IMR-90 (cell line): ENCODE results near the gene NEDD4L. TPM values are rescaled to one million over a fixed set of nuclear protein-coding genes. Genes with fewer than 3 reads are reported as not detected.

Experiments used
- ATAC-seq: fragments of 200-7000 bp; cut with Tn5 transposase; 2 replicates; pipeline ENCODE4 v1.9.1; 2020; ENCODE audit warnings: low read depth, mild to moderate bottlenecking, moderate library complexity
- BruUV-seq: library from RNA; stranded (reverse); fragments of 400-500 nt; replicated peaks from 2 replicates; lab custom pipeline; 2021; lab: Mats Ljungman, UMichigan
- CTCF ChIA-PET: fragments of 300-600 bp; formaldehyde crosslinking; extraction: SDS; loops from one replicate; lab custom pipeline; 2021; ENCODE audit warnings: antibody characterized with exemption; lab: Yijun Ruan, JAX
- POLR2A ChIA-PET: fragments of 300-600 bp; sonication (Branson Sonifier 250); formaldehyde crosslinking; loops from one replicate; lab custom pipeline; 2022; ENCODE audit warnings: antibody characterized with exemption; ENCODE audit not compliant: unreplicated experiment; lab: Charles Lee
- DNase-seq: peaks from one replicate; pipeline ENCODE4 v3.0.0; 2013
- H2AFZ ChIP-seq: replicated peaks from 2 replicates; pipeline ENCODE3; 2013; ENCODE audit warnings: low read length, mild to moderate bottlenecking; ENCODE audit not compliant: poor library complexity
- H2AK5ac ChIP-seq: 2 replicates; pipeline ENCODE4 v1.6.1; 2013; ENCODE audit warnings: low read depth, low read length, inconsistent platforms
- H2AK9ac ChIP-seq: replicated peaks from 2 replicates; pipeline ENCODE3; 2013; ENCODE audit warnings: mild to moderate bottlenecking, low read depth, low read length, moderate library complexity; ENCODE audit not compliant: poor library complexity
- H2BK120ac ChIP-seq: 2 replicates; pipeline ENCODE4 v1.6.1; 2013; ENCODE audit warnings: low read depth, low read length, inconsistent platforms
- H2BK15ac ChIP-seq: 3 replicates; pipeline ENCODE4 v1.6.1; 2013; ENCODE audit warnings: low read depth, low read length, inconsistent platforms
- H2BK20ac ChIP-seq: 2 replicates; pipeline ENCODE4 v1.6.1; 2013; ENCODE audit warnings: low read depth, mild to moderate bottlenecking, inconsistent platforms, low read length, moderate library complexity
- H2BK5ac ChIP-seq: 2 replicates; pipeline ENCODE4 v1.6.1; 2013; ENCODE audit warnings: mild to moderate bottlenecking, low read depth, low read length, inconsistent platforms; ENCODE audit not compliant: poor library complexity, severe bottlenecking
- H3K14ac ChIP-seq: replicated peaks from 2 replicates; pipeline ENCODE4 v1.6.1; 2013; ENCODE audit warnings: low read depth, low read length, inconsistent platforms
- H3K18ac ChIP-seq: 2 replicates; pipeline ENCODE4 v1.6.1; 2013; ENCODE audit warnings: low read depth, low read length, control low read depth
- H3K23ac ChIP-seq: 2 replicates; pipeline ENCODE4 v1.6.1; 2013; ENCODE audit warnings: low read depth, low read length, inconsistent platforms
- H3K27ac ChIP-seq: 2 replicates; pipeline ENCODE4 v1.5.1; 2013; ENCODE audit warnings: mild to moderate bottlenecking, control low read depth, low read length; ENCODE audit not compliant: insufficient read depth
- H3K27me3 ChIP-seq: 2 replicates; pipeline ENCODE4 v1.6.1; 2013; ENCODE audit warnings: low read length; ENCODE audit not compliant: control insufficient read depth, insufficient read depth
- H3K36me3 ChIP-seq: 2 replicates; pipeline ENCODE4 v1.6.1; 2013; ENCODE audit warnings: low read length, mixed read lengths; ENCODE audit not compliant: control insufficient read depth, insufficient read depth
- H3K4ac ChIP-seq: 2 replicates; pipeline ENCODE4 v1.6.1; 2013; ENCODE audit warnings: low read depth, low read length, inconsistent platforms
- H3K4me1 ChIP-seq: 2 replicates; pipeline ENCODE4 v1.6.1; 2013; ENCODE audit warnings: low read length, mixed read lengths; ENCODE audit not compliant: control insufficient read depth, insufficient read depth
- H3K4me2 ChIP-seq: 2 replicates; pipeline ENCODE4 v1.6.1; 2013; ENCODE audit warnings: low read depth, mild to moderate bottlenecking, control low read depth, low read length, moderate library complexity
- H3K4me3 ChIP-seq: 2 replicates; pipeline ENCODE4 v1.5.1; 2013; ENCODE audit warnings: low read depth, mild to moderate bottlenecking, control low read depth, low read length, moderate library complexity; ENCODE audit not compliant: insufficient read depth
- H3K56ac ChIP-seq: 2 replicates; pipeline ENCODE4 v1.6.1; 2013; ENCODE audit warnings: low read length, inconsistent platforms; ENCODE audit not compliant: insufficient read depth; ENCODE audit errors: extremely low read depth
- H3K79me1 ChIP-seq, 2 experiments: 2 replicates each; pipeline ENCODE4 v1.6.1; 2013; ENCODE audit warnings: low read length in 2 of 2, inconsistent platforms in 1 of 2, low read depth in 1 of 2
- H3K9ac ChIP-seq: 2 replicates; pipeline ENCODE4 v1.6.1; 2013; ENCODE audit warnings: low read depth, low read length, control low read depth
- H3K9me1 ChIP-seq: 2 replicates; pipeline ENCODE4 v1.6.1; 2013; ENCODE audit warnings: low read length, inconsistent platforms; ENCODE audit not compliant: insufficient read depth
- H3K9me3 ChIP-seq: 2 replicates; pipeline ENCODE4 v1.6.1; 2013; ENCODE audit warnings: low read length; ENCODE audit not compliant: control insufficient read depth, insufficient read depth
- H4K20me1 ChIP-seq: 2 replicates; pipeline ENCODE4 v1.6.1; 2013; ENCODE audit warnings: low read length, inconsistent platforms; ENCODE audit not compliant: insufficient read depth
- H4K5ac ChIP-seq: 2 replicates; pipeline ENCODE4 v1.6.1; 2013; ENCODE audit warnings: mild to moderate bottlenecking, low read depth, low read length, control low read depth
- H4K8ac ChIP-seq, 2 experiments: 2 replicates each; pipeline ENCODE4 v1.6.1; 2013; ENCODE audit warnings: low read depth in 2 of 2, low read length in 2 of 2, control low read depth in 1 of 2, inconsistent platforms in 1 of 2
- H4K91ac ChIP-seq: 2 replicates; pipeline ENCODE4 v1.6.1; 2013; ENCODE audit warnings: low read depth, low read length, inconsistent platforms; ENCODE audit not compliant: insufficient read depth
- BHLHE40 ChIP-seq: fragments of 150-350 bp; IDR thresholded peaks from 2 replicates; pipeline ENCODE4 v1.6.1; 2016; ENCODE audit warnings: mild to moderate bottlenecking, low read depth, low read length
- CHD1 ChIP-seq: IDR thresholded peaks from 2 replicates; pipeline ENCODE4 v1.6.1; 2012; ENCODE audit warnings: low read depth, low read length, improper control_type of control experiment
- USF2 ChIP-seq: fragments of 150-350 bp; IDR thresholded peaks from 2 replicates; pipeline ENCODE4 v1.6.1; 2017; ENCODE audit warnings: mild to moderate bottlenecking, antibody characterized with exemption, low read length, low read depth
- WGBS, 2 experiments: methylation state at CpG; one replicate each; pipeline versions ENCODE4 v1.1.5 to v1.1.7; 2013; ENCODE audit warnings: missing lambda C conversion rate in 2 of 2; ENCODE audit not compliant: insufficient read length in 1 of 2; ENCODE audit errors: extremely low coverage in 2 of 2; 5-methylcytosine and 5-hydroxymethylcytosine counted together
- dilution Hi-C: fragments of 300-500 bp; cut with HindIII; formaldehyde crosslinking; loops from one replicate; pipeline ENCODE4 v1.14.3; 2018; ENCODE audit warnings: low sequenced_read_pairs; ENCODE audit not compliant: unreplicated experiment
- in situ Hi-C: fragments of 300-500 bp; cut with MboI; formaldehyde crosslinking; loops from 3 replicates; pipeline ENCODE4 v1.14.3; 2019; ENCODE audit warnings: low sequenced_read_pairs, inconsistent platforms, mixed read lengths
- intact Hi-C: fragments of 100-400 bp; cut with micrococcal nuclease; formaldehyde crosslinking; loops from 2 replicates; pipeline ENCODE4 v1.10.0; 2022
- polyA plus RNA-seq, 3 experiments: library from polyadenylated mRNA; depleted of rRNA; stranded (reverse); fragments of >200 nt; gene quantifications; 2 replicates each; pipeline ENCODE4 v1.2.3, GENCODE V29; 2012; ENCODE audit warnings: low replicate concordance in 1 of 3
- total RNA-seq: library from RNA; depleted of rRNA; stranded (reverse); fragments of >200 nt; gene quantifications from 2 replicates; pipeline ENCODE4 v1.2.3, GENCODE V29; 2012

Gene NEDD4L
- total and polyA plus RNA-seq, 2 of the 4 experiments (the other 2 are of a cell fraction): 10.0 to 10.9 TPM

GRCh38 chr18:58105206-58105887 is 61.3 kb downstream of the NEDD4L start:
- DNase-seq (peak; percentile 63), ATAC-seq (peak; percentile 76)
- Histone ChIP-seq H3K14ac (no peak overlapping the region), H3K9me3 (no peaks in the 10 kb centered on the region), H2AK9ac (no peak overlapping the region), H4K91ac (no peak overlapping the region), H3K79me1 (no peaks in the 10 kb centered on the region), H3K36me3 (no peaks in the 10 kb centered on the region), H2AK5ac (peak overlapping the region; percentile 47; the same call in 1 of the 2 replicates), H2BK120ac (no peak overlapping the region), H3K4ac (no peak overlapping the region), H3K23ac (no peak overlapping the region), H3K56ac (no peak overlapping the region), H2AFZ (peak overlapping the region; percentile 3), H2BK15ac (no peak overlapping the region), H3K27ac (peak overlapping the region; percentile 34; the same call in 1 of the 2 replicates), H3K27me3 (no peaks in the 10 kb centered on the region; the same call in 1 of the 2 replicates), H3K9ac (no peak overlapping the region), H3K4me1 (peaks cover 12% of the 10 kb centered on the region), H2BK5ac (no peak overlapping the region), H4K20me1 (0 out of 2 replicates have a peak, but pooled peaks cover 4% of the 10 kb centered on the region), H2BK20ac (no peak overlapping the region), H3K9me1 (peaks cover 7% of the 10 kb centered on the region; the same call in 1 of the 2 replicates), H4K8ac (no peak overlapping the region; a peak in 1 of 4 replicates), H3K18ac (no peak overlapping the region; the same call in 1 of the 2 replicates), H3K4me3 (no peak overlapping the region), H3K4me2 (peak overlapping the region; percentile 46), H4K5ac (peak overlapping the region; percentile 3; the same call in 1 of the 2 replicates)
- WGBS, 2 experiments: 61% methylated on average over 2 of the region's 10 CpGs; no CpG with 5 or more reads in 1 of the 2 experiments
- CTCF ChIA-PET: interaction anchor here (1.0 kb wide), 1 partner anchor 146 kb away, joined by 3 read pairs; no protein-coding TSS in a partner anchor
- no peak for TF ChIP-seq USF2
- TF ChIP-seq BHLHE40: peak; percentile 9; the same call in 1 of the 2 replicates
- TF ChIP-seq CHD1: no peak
- in situ Hi-C loops (loop anchor here (25.0 kb wide), 1 partner anchor 468 kb away; no protein-coding TSS in a partner anchor), dilution Hi-C loops (no loop called here), intact Hi-C loops (no loop called here)
- no TSS peak for BruUV-seq
- POLR2A ChIA-PET: no interaction called here
